Transverse colon (tissue), 3 donors: ENCODE data around the gene ZNF512B.

Experiments used
- POLR2A ChIP-seq: fragments of 450-650 bp; IDR thresholded peaks from one replicate; pipeline ENCODE4 v1.6.1; 2016; ENCODE audit warnings: antibody characterized with exemption, mild to moderate bottlenecking, moderate library complexity
- TF ChIP-seq, protein P1 (sequence below), 5 experiments: fragments of 200-600 bp in 3 of 5; fragments of 450-650 bp in 2 of 5; sonication (generic) in 3 of 5; IDR thresholded peaks; 1 replicate in 2 of 5; 2 replicates in 3 of 5; pipeline ENCODE4 v1.5.1; 2016 to 2017; ENCODE audit warnings: antibody characterized with exemption in 5 of 5, inconsistent platforms in 3 of 5, mild to moderate bottlenecking in 2 of 5, moderate library complexity in 1 of 5

DNA sequence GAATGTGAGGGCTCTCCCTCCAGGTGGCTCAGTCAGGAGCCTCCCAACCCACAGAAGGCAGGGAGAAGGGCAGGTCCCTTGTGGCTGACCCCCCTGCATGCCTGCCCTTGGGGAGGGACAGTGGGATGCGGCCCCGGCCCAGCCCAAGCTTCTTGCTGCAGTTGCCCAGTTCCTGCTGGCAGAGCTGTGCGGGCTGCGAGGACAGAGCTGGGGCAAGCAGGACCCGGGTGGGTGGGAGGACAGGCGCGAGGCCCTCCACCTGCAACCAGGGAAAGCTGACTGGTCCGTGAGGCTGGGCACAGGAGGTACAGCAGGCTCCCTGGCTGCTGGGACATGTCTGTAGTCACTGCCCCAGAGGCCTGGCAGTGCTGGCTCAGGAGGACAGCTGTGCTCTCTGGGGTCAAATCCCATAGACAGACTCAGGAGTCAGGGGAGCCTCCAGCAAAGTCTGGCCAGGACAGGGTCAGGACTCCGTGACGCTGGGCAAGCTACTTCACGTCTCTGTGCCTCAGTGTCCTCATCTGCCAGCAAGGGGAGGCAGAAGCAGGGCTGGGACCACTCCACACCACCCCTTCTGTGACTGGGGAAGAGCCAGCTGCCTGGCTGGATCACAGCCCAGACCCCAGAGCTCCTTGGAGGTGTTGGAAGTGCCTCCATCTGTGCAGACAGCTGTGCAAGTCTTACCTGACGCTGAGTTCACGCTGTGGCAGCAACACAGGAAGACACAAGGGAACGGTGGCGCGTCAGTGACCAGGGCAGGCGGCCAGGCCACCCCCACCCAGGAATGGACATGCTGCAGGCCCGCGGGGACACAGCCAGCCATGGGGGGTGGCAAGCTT, 26.5 kb downstream of the ZNF512B start:
- TF ChIP-seq, protein P1, sequence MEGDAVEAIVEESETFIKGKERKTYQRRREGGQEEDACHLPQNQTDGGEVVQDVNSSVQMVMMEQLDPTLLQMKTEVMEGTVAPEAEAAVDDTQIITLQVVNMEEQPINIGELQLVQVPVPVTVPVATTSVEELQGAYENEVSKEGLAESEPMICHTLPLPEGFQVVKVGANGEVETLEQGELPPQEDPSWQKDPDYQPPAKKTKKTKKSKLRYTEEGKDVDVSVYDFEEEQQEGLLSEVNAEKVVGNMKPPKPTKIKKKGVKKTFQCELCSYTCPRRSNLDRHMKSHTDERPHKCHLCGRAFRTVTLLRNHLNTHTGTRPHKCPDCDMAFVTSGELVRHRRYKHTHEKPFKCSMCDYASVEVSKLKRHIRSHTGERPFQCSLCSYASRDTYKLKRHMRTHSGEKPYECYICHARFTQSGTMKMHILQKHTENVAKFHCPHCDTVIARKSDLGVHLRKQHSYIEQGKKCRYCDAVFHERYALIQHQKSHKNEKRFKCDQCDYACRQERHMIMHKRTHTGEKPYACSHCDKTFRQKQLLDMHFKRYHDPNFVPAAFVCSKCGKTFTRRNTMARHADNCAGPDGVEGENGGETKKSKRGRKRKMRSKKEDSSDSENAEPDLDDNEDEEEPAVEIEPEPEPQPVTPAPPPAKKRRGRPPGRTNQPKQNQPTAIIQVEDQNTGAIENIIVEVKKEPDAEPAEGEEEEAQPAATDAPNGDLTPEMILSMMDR (IDR thresholded peaks at IDR 0.05): no peak
- TF ChIP-seq POLR2A: no peak
